ENCODE results near the gene NFIX. TPM values are rescaled to one million over a fixed set of nuclear protein-coding genes. Genes with fewer than 3 reads are reported as not detected.

The NFIX gene
- total and polyA plus RNA-seq, 2 of the 13 experiments (the other 11 are each of a cell fraction or from before 2014, with no cell fraction given): 3.4 to 5.4 TPM

GRCh38 chr19:13128583-13128982 is 133.3 kb downstream of the NFIX start (continued):
- no peak for TF ChIP-seq ZNF143 (CRISPR knock-in tag; IDR thresholded peaks at IDR 0.05)
- no peak for TF ChIP-seq CSRNP2 (CRISPR knock-in tag; conservative IDR thresholded peaks at IDR 0.05; ENCODE audit: low read depth)
- no peak; the same call in 1 of the 2 replicates for TF ChIP-seq ZNF691 (CRISPR knock-in tag; IDR thresholded peaks at IDR 0.05; ENCODE audit: borderline replicate concordance, low read depth)
- TF ChIP-seq DPF2 (CRISPR knock-in tag; IDR thresholded peaks at IDR 0.05; ENCODE audit: borderline replicate concordance, low read depth): peak; percentile 51; the same call in 1 of the 2 replicates
- no peak for TF ChIP-seq ZMAT5 (CRISPR knock-in tag; IDR thresholded peaks at IDR 0.05; ENCODE audit: borderline replicate concordance, low read depth)
- TF ChIP-seq SMC3 (IDR thresholded peaks at IDR 0.05; ENCODE audit: low read length): peak; percentile 13; the same call in 1 of the 2 replicates
- TF ChIP-seq MXD1 (CRISPR knock-in tag; IDR thresholded peaks at IDR 0.05): no peak
- TF ChIP-seq ZNF18 (CRISPR knock-in tag; IDR thresholded peaks at IDR 0.05; ENCODE audit: insufficient replicate concordance): no peak
- TF ChIP-seq NFIB (CRISPR knock-in tag; IDR thresholded peaks at IDR 0.05; ENCODE audit: borderline replicate concordance): no peak
- no peak for TF ChIP-seq IRF9 (CRISPR knock-in tag; IDR thresholded peaks at IDR 0.05; ENCODE audit: borderline replicate concordance)
- no peak for TF ChIP-seq NPAS2 (CRISPR knock-in tag; IDR thresholded peaks at IDR 0.05; ENCODE audit: borderline replicate concordance)
- peak; percentile 48; the same call in 1 of the 2 replicates for TF ChIP-seq ZNF574 (CRISPR knock-in tag; IDR thresholded peaks at IDR 0.05)
- no peak for TF ChIP-seq SP2 (CRISPR knock-in tag; IDR thresholded peaks at IDR 0.05)
- peak; percentile 52; the same call in 1 of the 2 replicates for TF ChIP-seq KDM6A (CRISPR knock-in tag; IDR thresholded peaks at IDR 0.05; ENCODE audit: low read depth)
- no peak for TF ChIP-seq ZNF577 (CRISPR knock-in tag; IDR thresholded peaks at IDR 0.05; ENCODE audit: borderline replicate concordance, low read depth)
- peak; percentile 63 to 74; a peak in 2 of 4 replicates for TF ChIP-seq EP300 (IDR thresholded peaks at IDR 0.05; ENCODE audit: low read depth in 2 of 2, low read length in 2 of 2)
- no peak for TF ChIP-seq EP300 (CRISPR knock-in tag; IDR thresholded peaks at IDR 0.05; ENCODE audit: borderline replicate concordance)
